ENCODE data around the gene CCDC194. TPM values are rescaled to one million over a fixed set of nuclear protein-coding genes. Genes with fewer than 3 reads are reported as not detected.

The CCDC194 gene
- polyA plus RNA-seq, 1 donor from 2014 or later = not detected

DNA sequence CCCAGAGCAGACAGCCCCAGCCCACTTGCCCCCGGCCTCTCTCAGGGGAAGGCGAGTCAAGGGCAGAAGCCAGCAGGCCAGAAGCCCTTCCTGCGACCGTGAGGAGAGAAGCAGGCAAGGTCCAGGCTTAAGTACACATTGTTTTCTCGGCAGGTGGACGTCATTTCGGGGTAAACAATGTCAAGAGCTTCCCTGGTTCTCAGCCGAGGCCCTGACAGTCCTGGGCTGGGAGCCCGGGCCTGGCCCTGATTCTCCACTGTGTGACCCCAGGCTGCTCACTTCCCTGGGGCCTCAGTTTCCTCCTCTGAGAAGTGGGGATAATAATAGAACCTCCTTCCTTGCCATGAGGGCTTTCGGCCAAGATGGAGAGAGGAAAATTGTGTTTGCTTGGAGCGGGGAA, 36.3 kb downstream of the CCDC194 start:
- H3K27ac ChIP-seq (ENCODE audit: low read length) = no peak overlapping the region
- TF ChIP-seq EZH2 (IDR thresholded peaks at IDR 0.05; ENCODE audit: borderline replicate concordance, insufficient read depth, low read length, poor library complexity, severe bottlenecking) (no peak), EP300 (conservative IDR thresholded peaks at IDR 0.05; ENCODE audit: poor library complexity, severe bottlenecking) (no peak), TAF1 (IDR thresholded peaks at IDR 0.05; ENCODE audit: low read depth) (no peak), POLR2AphosphoS5 (IDR thresholded peaks at IDR 0.05) (no peak), SMC3 (conservative IDR thresholded peaks at IDR 0.05; ENCODE audit: poor library complexity) (no peak), RAD21 (conservative IDR thresholded peaks at IDR 0.05) (no peak), MXI1 (conservative IDR thresholded peaks at IDR 0.05; ENCODE audit: poor library complexity, severe bottlenecking) (no peak)
- TF ChIP-seq, protein P1, sequence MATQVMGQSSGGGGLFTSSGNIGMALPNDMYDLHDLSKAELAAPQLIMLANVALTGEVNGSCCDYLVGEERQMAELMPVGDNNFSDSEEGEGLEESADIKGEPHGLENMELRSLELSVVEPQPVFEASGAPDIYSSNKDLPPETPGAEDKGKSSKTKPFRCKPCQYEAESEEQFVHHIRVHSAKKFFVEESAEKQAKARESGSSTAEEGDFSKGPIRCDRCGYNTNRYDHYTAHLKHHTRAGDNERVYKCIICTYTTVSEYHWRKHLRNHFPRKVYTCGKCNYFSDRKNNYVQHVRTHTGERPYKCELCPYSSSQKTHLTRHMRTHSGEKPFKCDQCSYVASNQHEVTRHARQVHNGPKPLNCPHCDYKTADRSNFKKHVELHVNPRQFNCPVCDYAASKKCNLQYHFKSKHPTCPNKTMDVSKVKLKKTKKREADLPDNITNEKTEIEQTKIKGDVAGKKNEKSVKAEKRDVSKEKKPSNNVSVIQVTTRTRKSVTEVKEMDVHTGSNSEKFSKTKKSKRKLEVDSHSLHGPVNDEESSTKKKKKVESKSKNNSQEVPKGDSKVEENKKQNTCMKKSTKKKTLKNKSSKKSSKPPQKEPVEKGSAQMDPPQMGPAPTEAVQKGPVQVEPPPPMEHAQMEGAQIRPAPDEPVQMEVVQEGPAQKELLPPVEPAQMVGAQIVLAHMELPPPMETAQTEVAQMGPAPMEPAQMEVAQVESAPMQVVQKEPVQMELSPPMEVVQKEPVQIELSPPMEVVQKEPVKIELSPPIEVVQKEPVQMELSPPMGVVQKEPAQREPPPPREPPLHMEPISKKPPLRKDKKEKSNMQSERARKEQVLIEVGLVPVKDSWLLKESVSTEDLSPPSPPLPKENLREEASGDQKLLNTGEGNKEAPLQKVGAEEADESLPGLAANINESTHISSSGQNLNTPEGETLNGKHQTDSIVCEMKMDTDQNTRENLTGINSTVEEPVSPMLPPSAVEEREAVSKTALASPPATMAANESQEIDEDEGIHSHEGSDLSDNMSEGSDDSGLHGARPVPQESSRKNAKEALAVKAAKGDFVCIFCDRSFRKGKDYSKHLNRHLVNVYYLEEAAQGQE (IDR thresholded peaks at IDR 0.05; ENCODE audit: borderline replicate concordance) = no peak
- TF ChIP-seq, protein P2, sequence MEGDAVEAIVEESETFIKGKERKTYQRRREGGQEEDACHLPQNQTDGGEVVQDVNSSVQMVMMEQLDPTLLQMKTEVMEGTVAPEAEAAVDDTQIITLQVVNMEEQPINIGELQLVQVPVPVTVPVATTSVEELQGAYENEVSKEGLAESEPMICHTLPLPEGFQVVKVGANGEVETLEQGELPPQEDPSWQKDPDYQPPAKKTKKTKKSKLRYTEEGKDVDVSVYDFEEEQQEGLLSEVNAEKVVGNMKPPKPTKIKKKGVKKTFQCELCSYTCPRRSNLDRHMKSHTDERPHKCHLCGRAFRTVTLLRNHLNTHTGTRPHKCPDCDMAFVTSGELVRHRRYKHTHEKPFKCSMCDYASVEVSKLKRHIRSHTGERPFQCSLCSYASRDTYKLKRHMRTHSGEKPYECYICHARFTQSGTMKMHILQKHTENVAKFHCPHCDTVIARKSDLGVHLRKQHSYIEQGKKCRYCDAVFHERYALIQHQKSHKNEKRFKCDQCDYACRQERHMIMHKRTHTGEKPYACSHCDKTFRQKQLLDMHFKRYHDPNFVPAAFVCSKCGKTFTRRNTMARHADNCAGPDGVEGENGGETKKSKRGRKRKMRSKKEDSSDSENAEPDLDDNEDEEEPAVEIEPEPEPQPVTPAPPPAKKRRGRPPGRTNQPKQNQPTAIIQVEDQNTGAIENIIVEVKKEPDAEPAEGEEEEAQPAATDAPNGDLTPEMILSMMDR (IDR thresholded peaks at IDR 0.05; ENCODE audit: poor library complexity, severe bottlenecking) = no peak

DNA sequence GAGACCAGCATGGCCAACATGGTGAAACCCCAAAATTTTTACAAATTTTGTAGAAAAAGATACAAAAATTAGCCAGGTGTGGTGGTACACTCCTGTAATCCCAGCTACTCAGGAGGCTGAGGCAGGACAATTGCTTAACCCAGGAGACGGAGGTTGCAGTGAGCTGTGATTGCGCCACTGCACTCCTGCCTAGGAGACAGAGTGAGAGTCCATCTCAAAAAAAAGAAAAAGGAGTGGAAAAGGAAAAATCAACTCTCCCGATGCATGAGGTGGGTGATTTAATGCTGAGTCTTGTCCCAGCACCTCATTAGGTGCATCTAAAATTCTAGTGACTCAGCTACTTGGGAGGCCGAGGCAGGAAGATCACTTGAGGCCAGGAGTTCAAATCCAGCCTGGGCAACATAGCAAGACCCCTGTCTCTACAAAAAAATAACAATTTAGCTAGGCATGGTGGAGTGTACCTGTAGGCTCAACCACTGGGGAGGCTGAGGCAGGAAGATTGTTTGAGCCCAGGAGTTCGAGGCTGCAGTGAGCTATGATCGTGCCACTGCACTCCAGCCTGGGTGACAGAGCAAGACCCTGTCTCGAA, 36.8 kb downstream of the CCDC194 start:
- H3K9me3 ChIP-seq (ENCODE audit: low read length) = no peaks in the 10 kb centered on the region
- H4K20me1 ChIP-seq (ENCODE audit: insufficient read depth) = no peaks in the 10 kb centered on the region
- H3K4me2 ChIP-seq (ENCODE audit: low read length) = no peak overlapping the region
- no peaks in the 10 kb centered on the region for H3F3A ChIP-seq (ENCODE audit: insufficient read depth, low read length, poor library complexity, severe bottlenecking)
- TF ChIP-seq EP300 (conservative IDR thresholded peaks at IDR 0.05; ENCODE audit: poor library complexity, severe bottlenecking) (no peak), MXI1 (conservative IDR thresholded peaks at IDR 0.05; ENCODE audit: poor library complexity, severe bottlenecking) (no peak), EZH2 (IDR thresholded peaks at IDR 0.05; ENCODE audit: borderline replicate concordance, insufficient read depth, low read length, poor library complexity, severe bottlenecking) (no peak), POLR2AphosphoS5 (IDR thresholded peaks at IDR 0.05) (no peak), SMC3 (conservative IDR thresholded peaks at IDR 0.05; ENCODE audit: poor library complexity) (no peak), TAF1 (IDR thresholded peaks at IDR 0.05; ENCODE audit: low read depth) (no peak), RAD21 (conservative IDR thresholded peaks at IDR 0.05) (no peak)
- TF ChIP-seq, protein P2 (IDR thresholded peaks at IDR 0.05; ENCODE audit: poor library complexity, severe bottlenecking) = no peak
- TF ChIP-seq, protein P1 (IDR thresholded peaks at IDR 0.05; ENCODE audit: borderline replicate concordance) = no peak
- no peaks in the 10 kb centered on the region for H3K36me3 ChIP-seq (ENCODE audit: insufficient read depth, low read length)
- H3K79me2 ChIP-seq (replicated peaks; ENCODE audit: insufficient read depth, low read length) = no peaks in the 10 kb centered on the region
- H3K27ac ChIP-seq (ENCODE audit: low read length) = no peak overlapping the region
- no peak overlapping the region for H3K9ac ChIP-seq (ENCODE audit: low read length)
- H3K27me3 ChIP-seq (ENCODE audit: insufficient read depth, low read depth, low read length) = no peaks in the 10 kb centered on the region
- H3K4me3 ChIP-seq (ENCODE audit: low read length) = no peak overlapping the region
- H3K9me2 ChIP-seq (ENCODE audit: insufficient read depth, low read length) = no peaks in the 10 kb centered on the region
- no peak overlapping the region for H2AFZ ChIP-seq (ENCODE audit: low read depth, low read length)

More for the DNA sequence above, 36.3 kb downstream of the CCDC194 start:
- Histone ChIP-seq H3K27me3 (ENCODE audit: insufficient read depth, low read depth, low read length) (no peaks in the 10 kb centered on the region), H3K79me2 (replicated peaks; ENCODE audit: insufficient read depth, low read length) (no peaks in the 10 kb centered on the region), H3K9ac (ENCODE audit: low read length) (no peak overlapping the region), H3K9me3 (ENCODE audit: low read length) (no peaks in the 10 kb centered on the region), H3K4me2 (ENCODE audit: low read length) (no peak overlapping the region), H2AFZ (ENCODE audit: low read depth, low read length) (no peak overlapping the region), H3K9me2 (ENCODE audit: insufficient read depth, low read length) (no peaks in the 10 kb centered on the region), H3K4me3 (ENCODE audit: low read length) (no peak overlapping the region), H4K20me1 (ENCODE audit: insufficient read depth) (no peaks in the 10 kb centered on the region), H3F3A (ENCODE audit: insufficient read depth, low read length, poor library complexity, severe bottlenecking) (no peaks in the 10 kb centered on the region), H3K36me3 (ENCODE audit: insufficient read depth, low read length) (no peaks in the 10 kb centered on the region)
